K562 (cell line): ENCODE results near the gene TESMIN. TPM values are rescaled to one million over a fixed set of nuclear protein-coding genes. Genes with fewer than 3 reads are reported as not detected.

Source experiments
- ATAC-seq: fragments of 200-7000 bp; cut with Tn5 transposase; 3 replicates; pipeline ENCODE4 v1.9.1; 2020; ENCODE audit warnings: moderate library complexity
- BruUV-seq: library from RNA; stranded (reverse); fragments of 400-500 nt; replicated peaks from 2 replicates; lab custom pipeline; 2021; lab: Mats Ljungman, UMichigan
- CTCF ChIA-PET: fragments of 300-600 bp; formaldehyde crosslinking; extraction: SDS; loops from one replicate; lab custom pipeline; 2021; ENCODE audit warnings: low intra/inter-chr PET ratio; lab: Yijun Ruan, JAX
- POLR2A ChIA-PET: fragments of 300-600, 350-650 bp; sonication (Branson Sonifier 250); formaldehyde crosslinking; extraction: SDS; loops from one replicate; lab custom pipeline; 2021; ENCODE audit warnings: antibody characterized with exemption, inconsistent platforms; lab: Yijun Ruan, JAX
- DNase-seq, 4 experiments: peaks; one replicate each; pipeline versions ENCODE4 v3.0.0 to v3.0.0-alpha.2; 2011 to 2018; ENCODE audit warnings: low spot score in 3 of 4, mixed read lengths in 3 of 4; ENCODE audit errors: extremely low read depth in 1 of 4
- FAIRE-seq: peaks from 2 replicates; lab custom pipeline; 2011; peaks lifted over from hg19 to GRCh38; lab: Jason Lieb, UNC
- H2AFZ ChIP-seq: 2 replicates; pipeline ENCODE4 v1.6.0; 2011; ENCODE audit warnings: low read depth, low read length, control low read depth, inconsistent platforms
- H3K27ac ChIP-seq: fragments of 200-600 bp; 3 replicates; pipeline ENCODE4 v1.8.0; 2011; ENCODE audit warnings: low read depth, mild to moderate bottlenecking, control low read depth, inconsistent platforms, low read length, moderate library complexity, mixed read lengths; ENCODE audit errors: extremely low read depth
- H3K27me3 ChIP-seq, 2 experiments: fragments of 300-600 bp in 1 of 2; 2 replicates in 1 of 2; 3 replicates in 1 of 2; pipeline versions ENCODE4 v1.6.0 to v1.8.0; 2011; ENCODE audit warnings: inconsistent platforms in 2 of 2, low read length in 2 of 2, mild to moderate bottlenecking in 1 of 2, mixed read lengths in 1 of 2, moderate library complexity in 1 of 2; ENCODE audit not compliant: control insufficient read depth in 2 of 2, insufficient read depth in 2 of 2
- H3K36me3 ChIP-seq: fragments of 300-600 bp; 3 replicates; pipeline ENCODE4 v1.8.0; 2011; ENCODE audit warnings: mild to moderate bottlenecking, low read length, inconsistent platforms; ENCODE audit not compliant: control insufficient read depth, insufficient read depth
- H3K4me1 ChIP-seq, 2 experiments: fragments of 200-600 bp in 1 of 2; replicated peaks in 1 of 2; 2 replicates in 1 of 2; 3 replicates in 1 of 2; pipeline versions ENCODE4 v1.5.1 to v1.8.0; 2011; ENCODE audit warnings: inconsistent platforms in 2 of 2, low read length in 2 of 2, mild to moderate bottlenecking in 1 of 2, mixed read lengths in 1 of 2, moderate library complexity in 1 of 2; ENCODE audit not compliant: control insufficient read depth in 2 of 2, insufficient read depth in 2 of 2
- H3K4me2 ChIP-seq: 2 replicates; pipeline ENCODE4 v1.6.1; 2011; ENCODE audit warnings: low read length, control low read depth, inconsistent platforms, mixed read lengths; ENCODE audit not compliant: insufficient read depth
- H3K4me3 ChIP-seq: fragments of 200-600 bp; sonication (generic), shearing (Covaris generic); 2 replicates; pipeline ENCODE4 v1.5.1; 2016; ENCODE audit warnings: control low read depth, inconsistent platforms
- H3K79me2 ChIP-seq: fragments of 200-600 bp; 3 replicates; pipeline ENCODE4 v1.8.0; 2011; ENCODE audit warnings: low read length, inconsistent platforms; ENCODE audit not compliant: control insufficient read depth, insufficient read depth
- H3K9ac ChIP-seq, 2 experiments: 2 replicates each; pipeline versions ENCODE4 v1.6.0 to v1.6.1; 2011; ENCODE audit warnings: low read depth in 2 of 2, low read length in 2 of 2, control low read depth in 1 of 2, inconsistent platforms in 1 of 2, mild to moderate bottlenecking in 1 of 2, mixed read lengths in 1 of 2; ENCODE audit not compliant: insufficient read depth in 1 of 2
- H3K9me1 ChIP-seq: one replicate; pipeline ENCODE4 v1.6.0; 2011; ENCODE audit warnings: inconsistent platforms, mild to moderate bottlenecking, low read length, moderate library complexity; ENCODE audit not compliant: control insufficient read depth, insufficient read depth
- H3K9me3 ChIP-seq: replicated peaks from 2 replicates; pipeline ENCODE4 v1.5.1; 2011; ENCODE audit warnings: low read depth, low read length, inconsistent platforms; ENCODE audit not compliant: control insufficient read depth, insufficient read depth
- H4K20me1 ChIP-seq: replicated peaks from 2 replicates; pipeline ENCODE4 v1.6.1; 2011; ENCODE audit warnings: low read length, inconsistent platforms, mixed read lengths; ENCODE audit not compliant: control insufficient read depth, insufficient read depth
- BRF2 ChIP-seq: IDR thresholded peaks from 3 replicates; pipeline ENCODE4 v1.6.1; 2011; ENCODE audit warnings: borderline replicate concordance, mild to moderate bottlenecking; ENCODE audit not compliant: insufficient read length, insufficient read depth
- CHD1 ChIP-seq: fragments of 200-600 bp; sonication (generic); IDR thresholded peaks from one replicate; pipeline ENCODE4 v1.6.1; 2012; ENCODE audit warnings: mild to moderate bottlenecking, moderate library complexity, low read length, inconsistent platforms
- HES1 ChIP-seq: fragments of 450-650 bp; IDR thresholded peaks from 2 replicates; pipeline ENCODE4 v1.6.1; 2016; ENCODE audit warnings: low read depth, mild to moderate bottlenecking, moderate library complexity
- HMG20B ChIP-seq: fragments of 250-450 bp; sonication (Bioruptor Pico); IDR thresholded peaks from 2 replicates; pipeline ENCODE4 v1.5.0; 2021; ENCODE audit warnings: mild to moderate bottlenecking
- HNRNPH1 ChIP-seq: fragments of 200-400 bp; formaldehyde crosslinking; optimal IDR thresholded peaks from 2 replicates; pipeline ENCODE3; 2017; ENCODE audit warnings: low read depth, mild to moderate bottlenecking, low read length, moderate library complexity
- NRF1 ChIP-seq, 2 experiments: fragments of 450-650 bp; IDR thresholded peaks in 1 of 2; conservative IDR thresholded peaks in 1 of 2; 2 replicates each; pipeline ENCODE4 v1.6.1; 2014; ENCODE audit warnings: mild to moderate bottlenecking in 2 of 2
- U2AF2 ChIP-seq: fragments of 200-400 bp; formaldehyde crosslinking; optimal IDR thresholded peaks from 2 replicates; pipeline ENCODE3; 2017; ENCODE audit warnings: low read depth, mild to moderate bottlenecking, low read length
- ZBTB1 ChIP-seq: sonication (generic); formaldehyde crosslinking; IDR thresholded peaks from 2 replicates; pipeline ENCODE4 v1.8.1; 2023; ENCODE audit warnings: missing genetic modification reagents, low read depth, mild to moderate bottlenecking, borderline replicate concordance
- ZBTB7A ChIP-seq: IDR thresholded peaks from 2 replicates; pipeline ENCODE4 v1.6.1; 2011; ENCODE audit warnings: low read depth, mild to moderate bottlenecking, low read length, moderate library complexity, borderline replicate concordance; ENCODE audit not compliant: control insufficient read depth
- ZMIZ1 ChIP-seq, 2 experiments: fragments of 150-350 bp in 1 of 2; IDR thresholded peaks; 2 replicates each; pipeline ENCODE4 v1.6.1; 2012 to 2016; ENCODE audit warnings: low read depth in 2 of 2, low read length in 2 of 2, mild to moderate bottlenecking in 1 of 2, moderate library complexity in 1 of 2
- ZNF282 ChIP-seq: sonication (generic); formaldehyde crosslinking; IDR thresholded peaks from 2 replicates; pipeline ENCODE4 v1.8.1; 2023; ENCODE audit warnings: missing genetic modification reagents
- WGBS: fragments of 100-300 bp; shearing (Covaris generic); methylation state at CpG from one replicate; pipeline ENCODE4 v1.1.6; 2016; ENCODE audit warnings: low coverage, mixed read lengths; ENCODE audit not compliant: insufficient coverage; ENCODE audit errors: missing lambda C conversion rate; 5-methylcytosine and 5-hydroxymethylcytosine counted together
- in situ Hi-C: fragments of 300-500 bp; cut with MboI; formaldehyde crosslinking; loops from 4 replicates; pipeline ENCODE4 v1.15.0; 2018; ENCODE audit warnings: inconsistent platforms, mixed read lengths
- intact Hi-C: fragments of 100-400 bp; cut with micrococcal nuclease; formaldehyde crosslinking; loops from 2 replicates; pipeline ENCODE4 v1.14.2; 2022
- polyA plus RNA-seq, 8 experiments: library from polyadenylated mRNA; depleted of rRNA in 4 of 8; stranded (reverse) in 5 of 8; unstranded in 3 of 8; fragments of >200 nt; fragmentation: Nextera tagmentation in 2 of 8; fragmentation: Illumina TruSeq in 1 of 8; extraction: Ambion mirVana in 2 of 8; extraction: Trizol in 1 of 8; gene quantifications; 2 replicates each; pipeline versions ENCODE4 v1.2.1 to v1.2.3, GENCODE V29; 2011 to 2014; ENCODE audit warnings: inconsistent platforms in 1 of 8, missing spikeins in 1 of 8
- total RNA-seq, 7 experiments: library from RNA; depleted of rRNA in 6 of 7; stranded (reverse); fragments of >200 nt in 6 of 7; fragmentation: Illumina TruSeq in 2 of 7; extraction: Trizol in 2 of 7; gene quantifications; 2 replicates each; pipeline versions ENCODE4 v1.2.1 to v1.2.3, GENCODE V29; 2011 to 2021; ENCODE audit warnings: low replicate concordance in 1 of 7

Gene TESMIN
- total and polyA plus RNA-seq, 9 of the 15 experiments (the other 6 are each of a cell fraction or from before 2014, with no cell fraction given), result 8.9 to 50.5 (median 15.0) TPM

- in situ Hi-C loops, result no loop called here
- no peak for TF ChIP-seq BRF2
- TF ChIP-seq ZBTB7A, result no peak
- TF ChIP-seq HES1, result no peak
- no peak for TF ChIP-seq ZNF282
- TF ChIP-seq HMG20B (CRISPR knock-in tag), result no peak
- TF ChIP-seq NRF1 (conservative IDR thresholded peaks at IDR 0.05 in 1 of 2, IDR thresholded peaks at IDR 0.05 in 1 of 2), result no peak
- no peak for TF ChIP-seq U2AF2
- no peak for TF ChIP-seq ZMIZ1 (IDR thresholded peaks at IDR 0.05; ENCODE audit: low read depth in 2 of 2, low read length in 2 of 2)
- TF ChIP-seq CHD1, result no peak
- no peak for TF ChIP-seq ZBTB1 (CRISPR knock-in tag)
- no peak for TF ChIP-seq HNRNPH1
Observed at GRCh38 chr11:68753300-68753699, 2.0 kb upstream of the TESMIN start.

More at GRCh38 chr11:68753300-68753699, 2.0 kb upstream of the TESMIN start:
- H3K9me3 ChIP-seq, result no peaks in the 10 kb centered on the region
- peaks cover 0 to 22% of the 10 kb centered on the region in 2 experiments; a peak in 3 of 5 replicates for H3K4me1 ChIP-seq
- peaks cover 29% of the 10 kb centered on the region for H3K36me3 ChIP-seq
- H3K9ac ChIP-seq, result no peak overlapping the region
- ATAC-seq (no peak), FAIRE-seq (no peak), DNase-seq (no peak)
- H3K27me3 ChIP-seq, result no peaks in the 10 kb centered on the region
- no peaks in the 10 kb centered on the region for H4K20me1 ChIP-seq
- POLR2A ChIA-PET, result no interaction called here
- H3K4me2 ChIP-seq, result no peak overlapping the region
- H3K79me2 ChIP-seq, result peaks cover 13% of the 10 kb centered on the region
- no peak overlapping the region for H3K27ac ChIP-seq
- CTCF ChIA-PET, result no interaction called here
- WGBS, result 70% methylated on average over 9 of the region's 9 CpGs
- H3K9me1 ChIP-seq, result no peaks in the 10 kb centered on the region
- no peak overlapping the region for H3K4me3 ChIP-seq
- intact Hi-C loops, result no loop called here
- H2AFZ ChIP-seq, result no peak overlapping the region
- no TSS peak for BruUV-seq
